ENCODE measurements around the gene TMEM120B.
"Not testable (repeated sequence)": the region's sequence is repeated elsewhere in the genome, so short reads cannot be mapped to it uniquely, and the experiment has no call there.

The TMEM120B gene

GRCh38 chr12:121709478-121709961, 3.0 kb upstream of the TMEM120B start:
- DNase-seq (ENCODE audit: low spot score), result peak; percentile 24

GRCh38 chr12:121711361-121712189, 977 bp upstream of the TMEM120B start:
- DNase-seq (ENCODE audit: low spot score), result no peak

- peak; percentile 26 for DNase-seq (ENCODE audit: low spot score)
Measured at GRCh38 chr12:121712190-121712460, 427 bp upstream of the TMEM120B start.

GRCh38 chr12:121713257-121713777, 765 bp downstream of the TMEM120B start:
- DNase-seq (ENCODE audit: low spot score), result peak; percentile 33

GRCh38 chr12:121713793-121714192, 1.2 kb downstream of the TMEM120B start:
- DNase-seq (ENCODE audit: low spot score), result no peak

- not testable (repeated sequence) for DNase-seq (ENCODE audit: low spot score)
Measured at GRCh38 chr12:121715055-121715454, 2.5 kb downstream of the TMEM120B start.

GRCh38 chr12:121715862-121716435, 3.4 kb downstream of the TMEM120B start:
- no peak for DNase-seq (ENCODE audit: low spot score)

- no peak for DNase-seq (ENCODE audit: low spot score)
Measured at GRCh38 chr12:121717041-121717699, 4.6 kb downstream of the TMEM120B start.

- DNase-seq (ENCODE audit: low spot score), result no peak
Measured at GRCh38 chr12:121718653-121719239, 6.2 kb downstream of the TMEM120B start.

- DNase-seq (ENCODE audit: low spot score), result peak; percentile 81
Measured at GRCh38 chr12:121719926-121720414, 7.4 kb downstream of the TMEM120B start.

GRCh38 chr12:121720762-121721161, 8.2 kb downstream of the TMEM120B start:
- no peak for DNase-seq (ENCODE audit: low spot score)

GRCh38 chr12:121722511-121722910, 10.0 kb downstream of the TMEM120B start:
- no peak for DNase-seq (ENCODE audit: low spot score)

- DNase-seq (ENCODE audit: low spot score), result no peak
Measured at GRCh38 chr12:121723200-121723599, 10.6 kb downstream of the TMEM120B start.

GRCh38 chr12:121724925-121725324, 12.4 kb downstream of the TMEM120B start:
- DNase-seq (ENCODE audit: low spot score), result no peak

GRCh38 chr12:121725423-121725822, 12.9 kb downstream of the TMEM120B start:
- DNase-seq (ENCODE audit: low spot score), result no peak

- no peak for DNase-seq (ENCODE audit: low spot score)
Measured at GRCh38 chr12:121729021-121729420, 16.5 kb downstream of the TMEM120B start.

- no peak for DNase-seq (ENCODE audit: low spot score)
Measured at GRCh38 chr12:121731473-121731872, 18.9 kb downstream of the TMEM120B start.

- no peak for DNase-seq (ENCODE audit: low spot score)
Measured at GRCh38 chr12:121733849-121734248, 21.3 kb downstream of the TMEM120B start.

- DNase-seq (ENCODE audit: low spot score), result no peak
Measured at GRCh38 chr12:121738340-121738858, 25.8 kb downstream of the TMEM120B start.

- no peak for DNase-seq (ENCODE audit: low spot score)
Measured at GRCh38 chr12:121740847-121741246, 28.3 kb downstream of the TMEM120B start.

GRCh38 chr12:121741743-121742142, 29.2 kb downstream of the TMEM120B start:
- DNase-seq (ENCODE audit: low spot score), result no peak

GRCh38 chr12:121745545-121745944, 33.0 kb downstream of the TMEM120B start:
- DNase-seq (ENCODE audit: low spot score), result not testable (repeated sequence)
